ACC112 (cell line): ENCODE measurements around the gene HYOU1.

Experiments used
- H2AFZ ChIP-seq: fragments of 200-600 bp; sonication (generic); one replicate; pipeline ENCODE4 v1.6.0; 2017; ENCODE audit warnings: antibody characterized with exemption, low read length; ENCODE audit not compliant: unreplicated experiment
- H3K27ac ChIP-seq: fragments of 200-600 bp; sonication (generic); 2 replicates; pipeline ENCODE4 v1.5.1; 2014; ENCODE audit warnings: low read depth, mild to moderate bottlenecking, antibody characterized with exemption, low read length, moderate library complexity
- H3K27me3 ChIP-seq: fragments of 200-600 bp; sonication (generic); 2 replicates; pipeline ENCODE4 v1.6.1; 2014; ENCODE audit warnings: mild to moderate bottlenecking, antibody characterized with exemption, low read length, moderate library complexity, mixed read lengths; ENCODE audit not compliant: insufficient read depth
- H3K36me3 ChIP-seq: fragments of 200-600 bp; sonication (generic); 2 replicates; pipeline ENCODE4 v1.6.1; 2016; ENCODE audit warnings: mild to moderate bottlenecking, antibody characterized with exemption, low read length, moderate library complexity, mixed read lengths; ENCODE audit not compliant: insufficient read depth
- H3K4me1 ChIP-seq: fragments of 200-600 bp; sonication (generic); one replicate; pipeline ENCODE4 v1.6.1; 2016; ENCODE audit warnings: low read length, mixed read lengths; ENCODE audit not compliant: insufficient read depth, unreplicated experiment, control insufficient read depth
- H3K4me3 ChIP-seq: fragments of 200-600 bp; sonication (generic); 2 replicates; pipeline ENCODE4 v1.5.1; 2014; ENCODE audit warnings: mild to moderate bottlenecking, low read depth, low read length
- H3K79me2 ChIP-seq: fragments of 200-600 bp; sonication (generic); one replicate; pipeline ENCODE4 v1.6.0; 2016; ENCODE audit warnings: low read length; ENCODE audit not compliant: control insufficient read depth, unreplicated experiment, insufficient read depth

HYOU1 gene

DNA sequence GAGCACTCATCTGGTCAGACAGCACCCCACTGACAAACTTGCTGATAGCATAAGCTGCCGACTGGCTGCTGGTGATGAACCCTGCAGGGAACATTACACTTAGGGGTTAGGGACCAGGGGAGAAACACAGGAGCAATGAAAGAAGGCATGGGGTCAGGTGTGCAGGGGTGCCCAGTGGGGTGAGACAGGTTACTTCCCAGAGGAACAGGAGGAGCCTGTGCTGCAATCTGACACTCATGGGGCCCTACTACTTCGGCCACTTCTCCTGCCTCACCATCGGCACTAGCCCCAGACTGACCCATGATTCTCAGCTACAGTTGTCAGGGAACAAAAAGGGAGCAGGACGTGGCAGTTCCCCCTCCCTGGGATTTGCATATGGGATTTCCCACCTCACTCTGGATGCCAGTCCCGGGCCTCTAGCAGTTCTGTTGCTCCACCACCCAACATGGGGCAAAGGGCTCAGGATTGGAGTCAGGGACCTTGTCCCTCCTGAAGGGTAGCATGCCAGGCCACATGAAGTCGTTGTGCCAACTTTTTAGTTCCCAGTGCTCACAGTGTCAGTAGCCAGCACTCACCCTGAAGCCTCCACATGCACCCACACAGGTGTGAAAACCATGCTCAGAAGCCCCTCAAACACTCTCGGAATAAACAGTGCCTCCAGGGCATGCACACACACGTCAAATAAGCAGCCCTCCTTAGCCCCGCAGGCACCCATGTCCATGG is 28.5 kb downstream of the HYOU1 start:
- Histone ChIP-seq H3K4me1 (peaks cover 9% of the 10 kb centered on the region), H3K79me2 (no peaks in the 10 kb centered on the region), H3K27me3 (no peaks in the 10 kb centered on the region), H3K4me3 (no peak overlapping the region), H3K27ac (no peak overlapping the region), H3K36me3 (0 out of 2 replicates have a peak, but pooled peaks cover 9% of the 10 kb centered on the region), H2AFZ (no peak overlapping the region)

DNA sequence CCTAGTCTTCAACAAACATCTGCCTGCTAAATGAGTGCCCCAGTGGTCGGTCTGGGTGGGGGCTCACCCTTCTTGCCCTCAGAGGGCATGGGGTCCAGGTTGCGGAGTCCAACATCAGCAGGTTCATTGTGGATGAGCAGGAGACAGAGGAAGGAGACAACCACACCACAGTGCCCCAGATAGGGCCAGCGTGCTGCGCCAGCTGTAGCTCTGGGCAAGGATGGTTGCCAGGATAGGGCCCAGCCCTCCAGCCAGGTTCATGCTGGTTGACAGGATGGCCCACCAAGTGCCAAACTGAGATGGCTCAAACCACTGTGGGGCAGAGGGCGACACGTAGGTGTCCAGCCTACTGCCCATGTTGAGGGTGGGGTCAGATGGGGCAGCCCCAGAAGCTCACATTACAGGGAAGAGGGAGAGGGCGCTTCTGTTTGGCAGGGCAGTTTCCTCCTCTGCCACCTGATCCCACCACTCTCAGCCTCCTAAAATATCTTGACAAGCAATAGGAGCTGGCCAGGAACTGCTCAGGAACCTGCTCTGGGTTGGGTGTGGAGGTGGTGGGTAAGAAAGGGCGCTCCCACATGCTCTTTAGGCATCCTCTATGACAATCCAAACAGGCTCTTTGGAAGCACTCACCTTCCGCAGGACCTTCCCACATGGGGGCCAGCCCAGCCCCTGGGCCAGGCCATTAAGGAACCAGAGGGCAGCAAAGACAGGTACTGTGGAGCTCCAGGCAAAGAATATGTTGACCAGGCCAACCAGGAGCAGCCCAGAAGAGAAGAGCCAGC is 29.3 kb downstream of the HYOU1 start:
- Histone ChIP-seq H3K36me3 (0 out of 2 replicates have a peak, but pooled peaks cover 9% of the 10 kb centered on the region), H3K4me1 (peaks cover 13% of the 10 kb centered on the region), H3K4me3 (no peak overlapping the region), H3K27me3 (no peaks in the 10 kb centered on the region), H3K79me2 (no peaks in the 10 kb centered on the region), H3K27ac (no peak overlapping the region), H2AFZ (no peak overlapping the region)

DNA sequence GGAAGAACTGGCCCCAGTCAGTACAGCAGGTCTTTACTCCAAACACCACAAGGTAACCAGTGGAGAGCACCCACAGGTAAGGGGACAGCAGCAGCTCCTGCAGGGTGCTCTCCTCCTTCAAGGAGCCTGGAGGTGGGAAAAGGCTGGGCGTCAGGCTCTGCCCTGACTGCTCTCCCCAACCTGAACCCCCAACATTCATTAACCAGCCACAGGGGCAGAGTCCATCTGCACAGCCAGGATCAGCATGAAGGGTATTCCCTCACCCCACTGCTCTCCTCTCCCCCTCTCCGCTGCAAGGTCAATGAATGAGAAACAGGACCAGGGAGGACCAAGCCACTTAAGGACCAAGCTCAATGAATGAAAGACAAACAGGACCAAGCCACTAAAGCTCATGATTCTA is 30.0 kb downstream of the HYOU1 start:
- Histone ChIP-seq H3K27ac (no peak overlapping the region), H3K4me3 (no peak overlapping the region), H2AFZ (no peak overlapping the region), H3K27me3 (no peaks in the 10 kb centered on the region), H3K79me2 (no peaks in the 10 kb centered on the region), H3K36me3 (0 out of 2 replicates have a peak, but pooled peaks cover 9% of the 10 kb centered on the region), H3K4me1 (peaks cover 13% of the 10 kb centered on the region)

DNA sequence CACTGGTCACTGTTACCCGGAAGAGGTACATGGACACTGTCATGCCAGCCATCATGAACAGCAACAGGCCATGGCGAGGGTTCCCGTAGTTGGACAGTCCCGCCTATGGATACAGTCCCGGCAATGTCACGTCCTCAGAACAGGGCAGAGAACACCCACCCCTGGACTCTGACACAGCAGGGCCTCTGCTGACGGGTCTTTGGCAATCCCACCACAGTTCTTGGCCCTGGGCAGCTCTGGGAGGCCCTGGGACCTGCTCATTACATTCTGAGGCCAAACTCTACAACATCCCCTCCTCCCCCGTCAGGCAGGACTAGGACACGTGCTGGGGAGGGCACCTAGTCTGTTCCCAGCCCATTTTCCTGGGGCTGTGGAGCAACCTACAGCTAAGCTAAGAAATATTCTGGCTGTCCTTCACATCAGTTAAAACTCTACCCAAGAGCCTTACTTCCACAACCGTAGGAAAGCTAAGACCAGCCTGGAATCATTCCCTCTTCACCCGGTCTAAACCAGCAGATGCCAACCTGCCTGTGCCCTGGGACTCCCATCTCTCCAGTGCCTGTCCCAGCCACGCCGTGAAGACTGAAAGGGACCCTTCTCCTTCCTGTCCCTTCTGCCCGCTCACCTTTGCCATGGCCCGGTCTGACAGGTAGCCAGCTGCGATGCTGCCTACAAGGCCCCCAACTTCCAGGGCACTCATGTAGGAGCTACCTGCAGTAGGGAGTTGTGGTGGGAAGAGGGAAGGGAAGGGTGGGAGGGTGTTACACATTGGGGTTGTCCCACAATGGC is 30.8 kb downstream of the HYOU1 start:
- Histone ChIP-seq H3K27me3 (no peaks in the 10 kb centered on the region), H2AFZ (no peak overlapping the region), H3K4me3 (no peak overlapping the region), H3K4me1 (peaks cover 17% of the 10 kb centered on the region), H3K79me2 (peaks cover 4% of the 10 kb centered on the region), H3K27ac (no peak overlapping the region), H3K36me3 (0 out of 2 replicates have a peak, but pooled peaks cover 14% of the 10 kb centered on the region)

DNA sequence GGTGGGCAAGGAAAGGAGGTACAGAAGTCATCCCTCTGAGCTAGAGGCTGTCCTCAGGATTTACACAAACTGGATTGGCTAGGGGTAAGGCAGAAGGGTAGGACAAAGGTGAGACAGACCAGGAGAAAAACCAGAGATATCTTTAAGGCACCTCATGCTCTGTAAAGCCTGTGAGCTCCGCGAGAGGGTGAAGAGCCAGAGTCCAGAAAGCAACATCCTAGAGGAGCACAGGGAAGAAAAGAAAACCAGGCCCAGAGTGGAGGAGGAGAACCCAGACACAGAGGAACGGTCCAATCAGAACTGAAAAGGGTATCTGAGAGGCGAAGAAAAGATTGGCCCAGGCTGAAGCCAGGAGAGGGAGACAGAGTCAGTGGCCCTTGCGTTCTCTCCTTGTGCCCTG is 31.5 kb downstream of the HYOU1 start:
- H3K4me1 ChIP-seq = peaks cover 19% of the 10 kb centered on the region
- no peak overlapping the region for H2AFZ ChIP-seq
- peaks cover 7% of the 10 kb centered on the region for H3K79me2 ChIP-seq
- H3K27ac ChIP-seq = no peak overlapping the region
- 0 out of 2 replicates have a peak, but pooled peaks cover 14% of the 10 kb centered on the region for H3K36me3 ChIP-seq
- H3K4me3 ChIP-seq = no peak overlapping the region
- H3K27me3 ChIP-seq = no peaks in the 10 kb centered on the region

DNA sequence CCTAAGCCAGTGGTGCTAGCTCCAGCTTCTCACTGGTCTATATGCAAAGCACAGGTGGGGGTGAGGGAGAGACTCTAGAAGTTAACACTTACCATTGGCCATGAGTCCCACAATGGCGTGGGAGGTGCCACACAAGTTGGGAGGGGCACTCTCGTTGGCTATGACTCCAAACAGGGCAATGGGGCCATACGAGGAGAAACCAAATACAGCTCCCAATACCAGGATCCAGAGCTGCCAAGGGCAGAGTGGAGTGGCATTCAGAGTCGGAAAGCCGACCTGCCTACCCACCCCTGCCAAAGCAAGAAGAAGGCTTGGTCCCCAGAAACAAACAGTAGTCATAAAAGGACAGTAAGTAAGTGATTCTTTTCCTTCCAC is 31.9 kb downstream of the HYOU1 start:
- Histone ChIP-seq H3K4me3 (no peak overlapping the region), H3K36me3 (0 out of 2 replicates have a peak, but pooled peaks cover 14% of the 10 kb centered on the region), H2AFZ (no peak overlapping the region), H3K79me2 (peaks cover 10% of the 10 kb centered on the region), H3K4me1 (peaks cover 22% of the 10 kb centered on the region), H3K27ac (no peak overlapping the region), H3K27me3 (no peaks in the 10 kb centered on the region)

DNA sequence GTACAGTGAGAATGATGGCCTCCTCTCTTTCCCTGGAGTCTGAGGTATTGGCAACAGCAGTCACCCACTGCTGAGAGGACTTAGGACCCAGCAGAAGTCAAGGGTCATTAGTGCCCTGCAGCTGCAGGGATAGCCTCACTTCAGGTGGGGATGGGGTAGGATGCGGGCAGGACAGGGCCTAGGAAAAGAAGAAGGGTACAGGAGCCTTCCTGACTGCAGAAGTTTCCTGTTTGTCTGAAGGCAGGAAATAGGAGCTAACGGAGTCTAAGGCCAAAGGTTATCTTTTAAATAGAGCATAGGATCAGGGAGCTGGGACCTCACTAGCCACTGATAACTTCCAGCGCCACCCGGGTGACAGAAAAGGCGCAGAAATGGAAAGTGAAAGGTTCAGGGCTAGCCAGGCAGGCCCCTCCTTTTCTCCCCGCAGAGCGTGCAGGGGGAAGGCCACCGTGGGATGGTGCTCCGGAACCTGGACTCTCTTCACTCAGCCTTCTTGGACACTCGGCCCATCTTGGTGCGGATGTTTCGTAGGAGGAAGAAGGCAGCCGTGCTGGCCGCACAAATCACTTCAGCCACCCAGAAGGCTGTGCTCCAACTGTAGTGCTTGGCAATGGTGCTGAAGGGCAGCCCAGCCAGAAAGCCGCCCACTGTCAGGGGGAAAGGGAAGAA is 32.4 kb downstream of the HYOU1 start:
- Histone ChIP-seq H3K36me3 (0 out of 2 replicates have a peak, but pooled peaks cover 14% of the 10 kb centered on the region), H3K27me3 (no peaks in the 10 kb centered on the region), H2AFZ (no peak overlapping the region), H3K79me2 (peaks cover 15% of the 10 kb centered on the region), H3K4me1 (peaks cover 27% of the 10 kb centered on the region), H3K27ac (no peak overlapping the region), H3K4me3 (no peak overlapping the region)

DNA sequence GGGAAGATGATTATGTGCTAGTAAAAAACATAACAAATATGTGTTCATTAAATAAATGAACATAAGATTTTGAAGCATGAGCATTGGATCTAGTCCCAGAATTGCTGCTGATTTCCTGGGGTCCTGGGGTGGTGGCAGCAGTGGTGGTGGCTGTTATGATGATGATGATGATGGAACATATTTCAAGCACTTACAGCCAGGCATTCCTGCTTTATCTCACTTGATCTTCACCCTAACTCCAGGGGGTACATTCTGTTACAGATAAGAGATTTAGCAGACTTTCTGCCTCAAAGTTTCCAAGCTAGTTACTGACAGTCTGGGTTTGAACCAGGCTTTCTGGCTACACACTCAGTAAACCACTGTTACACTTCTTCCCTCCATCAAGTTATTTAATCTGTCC is 33.3 kb downstream of the HYOU1 start:
- no peak overlapping the region for H2AFZ ChIP-seq
- peaks cover 27% of the 10 kb centered on the region for H3K4me1 ChIP-seq
- 0 out of 2 replicates have a peak, but pooled peaks cover 14% of the 10 kb centered on the region for H3K36me3 ChIP-seq
- H3K27ac ChIP-seq = peak overlapping the region; percentile 41
- no peak overlapping the region for H3K4me3 ChIP-seq
- H3K79me2 ChIP-seq = peaks cover 22% of the 10 kb centered on the region
- no peaks in the 10 kb centered on the region for H3K27me3 ChIP-seq

DNA sequence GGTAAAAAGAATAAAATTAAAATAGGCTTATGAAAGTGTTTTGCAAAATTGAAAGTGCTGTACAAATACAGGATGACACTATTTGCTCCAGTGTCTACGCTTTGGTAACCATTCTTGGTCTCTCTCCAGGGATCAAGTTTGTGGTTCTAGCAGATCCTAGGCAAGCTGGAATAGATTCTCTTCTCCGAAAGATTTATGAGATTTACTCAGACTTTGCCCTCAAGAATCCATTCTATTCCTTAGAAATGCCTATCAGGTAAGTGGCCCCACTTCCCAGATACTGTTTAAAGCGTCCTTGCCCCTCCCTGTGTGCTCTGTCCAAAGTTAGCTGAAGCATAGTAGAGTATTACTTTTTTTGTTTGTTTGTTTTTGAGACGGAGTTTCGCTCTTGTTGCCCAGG is 35.4 kb downstream of the HYOU1 start:
- H3K4me3 ChIP-seq = no peak overlapping the region
- no peaks in the 10 kb centered on the region for H3K27me3 ChIP-seq
- H3K27ac ChIP-seq = no peak overlapping the region
- peaks cover 19% of the 10 kb centered on the region for H3K36me3 ChIP-seq
- H3K4me1 ChIP-seq = peaks cover 33% of the 10 kb centered on the region
- peaks cover 39% of the 10 kb centered on the region for H3K79me2 ChIP-seq
- no peak overlapping the region for H2AFZ ChIP-seq

DNA sequence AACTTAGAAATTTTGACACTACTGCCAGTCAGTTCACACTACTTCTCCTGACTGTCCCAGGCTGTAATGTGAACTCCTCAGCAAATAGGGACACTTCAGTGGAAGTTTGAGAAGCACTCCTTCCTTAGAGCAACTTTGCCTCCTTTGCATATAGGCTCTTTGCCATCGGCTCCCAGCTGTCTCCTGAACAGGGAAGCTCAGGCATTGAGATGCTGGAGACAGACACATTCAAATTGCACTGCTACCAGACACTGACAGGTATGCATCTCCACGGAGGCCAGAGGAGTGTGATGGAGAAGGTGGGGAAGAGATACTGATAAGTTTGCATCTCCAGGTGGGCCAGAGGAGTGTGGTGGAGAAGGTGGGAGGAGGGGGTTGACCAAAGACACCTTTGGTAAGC is 37.0 kb downstream of the HYOU1 start:
- peaks cover 53% of the 10 kb centered on the region for H3K79me2 ChIP-seq
- H3K4me3 ChIP-seq = peak overlapping the region; percentile 88
- H3K27ac ChIP-seq = no peak overlapping the region
- H3K36me3 ChIP-seq = peaks cover 33% of the 10 kb centered on the region
- peaks cover 43% of the 10 kb centered on the region for H3K4me1 ChIP-seq
- no peak overlapping the region for H2AFZ ChIP-seq
- no peaks in the 10 kb centered on the region for H3K27me3 ChIP-seq
